ENCODE results near the gene TYROBP. TPM values are rescaled to one million over a fixed set of nuclear protein-coding genes. Genes with fewer than 3 reads are reported as not detected.

TYROBP gene
- total and polyA plus RNA-seq, 2 of the 8 experiments (the other 6 are each of a cell fraction or from before 2014, with no cell fraction given): 0.18 TPM; not detected in 1

GRCh38 chr19:35887197-35887596, 20.9 kb downstream of the TYROBP start (continued):
- no peak for TF ChIP-seq RAD21 (IDR thresholded peaks at IDR 0.05 in 1 of 2, conservative IDR thresholded peaks at IDR 0.05 in 1 of 2; ENCODE audit: low read depth in 2 of 2, low read length in 2 of 2)
- no peak for TF ChIP-seq CHD7 (IDR thresholded peaks at IDR 0.05; ENCODE audit: insufficient replicate concordance, low read length)
- no peak for TF ChIP-seq RNF2 (IDR thresholded peaks at IDR 0.05; ENCODE audit: borderline replicate concordance, low read depth, low read length, missing control alignments, poor library complexity, severe bottlenecking)

All from H1 (cell line).